PC-3 (cell line): ENCODE measurements around the gene TSPAN8. TPM values are rescaled to one million over a fixed set of nuclear protein-coding genes. Genes with fewer than 3 reads are reported as not detected.
A peak's percentile ranks its signal among the peaks of the same experiment; 100 is the strongest.
"Not testable (repeated sequence)": the region's sequence is repeated elsewhere in the genome, so short reads cannot be mapped to it uniquely, and the experiment has no call there.

ENCODE experiments used
- ATAC-seq: fragments of 200-7000 bp; cut with Tn5 transposase; 2 replicates; pipeline ENCODE4 v1.9.1; 2020; ENCODE audit warnings: mild to moderate bottlenecking, moderate library complexity
- BruUV-seq: library from RNA; stranded (reverse); fragments of 400-500 nt; replicated peaks from 2 replicates; lab custom pipeline; 2021; lab: Mats Ljungman, UMichigan
- CTCF ChIA-PET: fragments of 300-600 bp; sonication (Branson Sonifier 250); formaldehyde crosslinking; loops from one replicate; lab custom pipeline; 2022; ENCODE audit warnings: antibody characterized with exemption; lab: Charles Lee
- POLR2A ChIA-PET: fragments of 300-600 bp; sonication (Branson Sonifier 250); formaldehyde crosslinking; loops from one replicate; lab custom pipeline; 2022; ENCODE audit warnings: antibody characterized with exemption; ENCODE audit not compliant: unreplicated experiment; lab: Charles Lee
- DNase-seq: peaks from one replicate; pipeline ENCODE4 v3.0.0-alpha.2; 2015
- H2AFZ ChIP-seq: fragments of 300-600 bp; sonication (generic); 2 replicates; pipeline ENCODE4 v1.6.0; 2016; ENCODE audit warnings: antibody characterized with exemption, low read length
- H3F3A ChIP-seq: fragments of 300-600 bp; sonication (generic); one replicate; pipeline ENCODE4 v1.6.0; 2017; ENCODE audit warnings: antibody characterized with exemption, low read length, control low read depth, mild to moderate bottlenecking; ENCODE audit not compliant: unreplicated experiment
- H3K27ac ChIP-seq: fragments of 300-600 bp; sonication (generic); 2 replicates; pipeline ENCODE4 v1.5.1; 2016; ENCODE audit warnings: mild to moderate bottlenecking, low read length
- H3K27me3 ChIP-seq: fragments of 300-600 bp; sonication (generic); 2 replicates; pipeline ENCODE4 v1.6.1; 2016; ENCODE audit warnings: low read length, mixed read lengths
- H3K36me3 ChIP-seq: fragments of 300-600 bp; sonication (generic); 2 replicates; pipeline ENCODE4 v1.6.1; 2016; ENCODE audit warnings: low read depth, mixed run types, low read length, mixed read lengths
- H3K4me1 ChIP-seq: fragments of 300-600 bp; sonication (generic); 2 replicates; pipeline ENCODE4 v1.5.1; 2016; ENCODE audit warnings: low read length; ENCODE audit not compliant: insufficient read depth
- H3K4me2 ChIP-seq: fragments of 300-600 bp; sonication (generic); 2 replicates; pipeline ENCODE4 v1.6.0; 2016; ENCODE audit warnings: low read length
- H3K4me3 ChIP-seq: fragments of 300-600 bp; sonication (generic); 2 replicates; pipeline ENCODE4 v1.5.1; 2016; ENCODE audit warnings: mild to moderate bottlenecking, low read length, mixed read lengths
- H3K79me2 ChIP-seq: fragments of 300-600 bp; sonication (generic); 2 replicates; pipeline ENCODE4 v1.6.1; 2017; ENCODE audit warnings: low read length, mixed read lengths
- H3K9ac ChIP-seq: fragments of 300-600 bp; sonication (generic); 2 replicates; pipeline ENCODE4 v1.6.0; 2016; ENCODE audit warnings: mild to moderate bottlenecking, low read length
- H3K9me2 ChIP-seq: fragments of 300-600 bp; sonication (generic); replicated peaks from 2 replicates; pipeline ENCODE4 v1.6.1; 2016; ENCODE audit warnings: mixed run types, low read length, mixed read lengths
- H3K9me3 ChIP-seq: fragments of 300-600 bp; sonication (generic); 2 replicates; pipeline ENCODE4 v1.6.1; 2016; ENCODE audit warnings: low read length, mixed read lengths
- H4K20me1 ChIP-seq: fragments of 300-600 bp; sonication (generic); 2 replicates; pipeline ENCODE4 v1.6.1; 2016; ENCODE audit warnings: low read length, mixed read lengths
- CTCF ChIP-seq: fragments of 300-600 bp; sonication (generic); conservative IDR thresholded peaks from 2 replicates; pipeline ENCODE4 v1.5.1; 2017; ENCODE audit warnings: antibody characterized with exemption, low read depth, mild to moderate bottlenecking, low read length
- EZH2 ChIP-seq: fragments of 300-600 bp; sonication (generic); IDR thresholded peaks from one replicate; pipeline ENCODE4 v1.6.1; 2017; ENCODE audit warnings: antibody characterized with exemption, mild to moderate bottlenecking, low read length; ENCODE audit not compliant: unreplicated experiment
- EZH2phosphoT487 ChIP-seq: fragments of 300-600 bp; sonication (generic); IDR thresholded peaks from 2 replicates; pipeline ENCODE4 v1.6.1; 2018; ENCODE audit warnings: mild to moderate bottlenecking, antibody characterized with exemption, low read length, borderline replicate concordance
- intact Hi-C: fragments of 100-400 bp; cut with micrococcal nuclease; formaldehyde crosslinking; loops from 2 replicates; pipeline ENCODE4 v1.9.0; 2023
- total RNA-seq: library from RNA; depleted of rRNA; stranded (reverse); fragments of >200 nt; gene quantifications from 2 replicates; pipeline ENCODE4 v1.2.3, GENCODE V29; 2014

TSPAN8 gene
- total RNA-seq, 1 experiment from 2014 or later = 1.3 TPM

GRCh38 chr12:71125949-71126348 lies 31.9 kb downstream of the TSPAN8 start:
- H3K36me3 ChIP-seq = no peaks in the 10 kb centered on the region
- POLR2A ChIA-PET = no interaction called here
- H3K4me1 ChIP-seq = no peaks in the 10 kb centered on the region
- no peak overlapping the region for H3K4me2 ChIP-seq
- no peaks in the 10 kb centered on the region for H3K9me3 ChIP-seq
- H3F3A ChIP-seq = no peaks in the 10 kb centered on the region
- H3K9me2 ChIP-seq = no peaks in the 10 kb centered on the region
- no peak for ATAC-seq
- no peak overlapping the region for H3K27ac ChIP-seq
- intact Hi-C loops = loop anchor here (2.0 kb wide), 4 partner anchors 91 to 425 kb away; no protein-coding TSS in a partner anchor
- H2AFZ ChIP-seq = no peak overlapping the region
- no peak overlapping the region for H3K4me3 ChIP-seq
- no peaks in the 10 kb centered on the region for H3K27me3 ChIP-seq
- DNase-seq = no peak
- BruUV-seq = no TSS peak
- no peak overlapping the region for H3K9ac ChIP-seq
- TF ChIP-seq EZH2 (no peak), CTCF (no peak), EZH2phosphoT487 (no peak)
- no peaks in the 10 kb centered on the region for H3K79me2 ChIP-seq
- CTCF ChIA-PET = interaction anchor here (1.0 kb wide), 1 partner anchor 266 kb away, joined by 4 read pairs; no protein-coding TSS in a partner anchor
- H4K20me1 ChIP-seq = no peaks in the 10 kb centered on the region

GRCh38 chr12:71125515-71125914 lies 32.3 kb downstream of the TSPAN8 start:
- TF ChIP-seq EZH2 = no peak
- 0 out of 2 replicates have a peak, but pooled peaks have one; percentile 27 for TF ChIP-seq CTCF
- H3K4me3 ChIP-seq = no peak overlapping the region
- H3K27me3 ChIP-seq = no peaks in the 10 kb centered on the region
- no peaks in the 10 kb centered on the region for H3K79me2 ChIP-seq
- H3K4me1 ChIP-seq = no peaks in the 10 kb centered on the region
- no peak overlapping the region for H3K4me2 ChIP-seq
- no peaks in the 10 kb centered on the region for H3K36me3 ChIP-seq
- DNase-seq (peak; percentile 11), ATAC-seq (peak; percentile 59)
- H4K20me1 ChIP-seq = no peaks in the 10 kb centered on the region
- CTCF ChIA-PET = interaction anchor here (0.5 to 1.0 kb wide), 2 partner anchors 9 to 267 kb away, joined by 3 to 4 read pairs; no protein-coding TSS in a partner anchor
- no TSS peak for BruUV-seq
- H3K27ac ChIP-seq = no peak overlapping the region
- no peaks in the 10 kb centered on the region for H3K9me2 ChIP-seq
- H3K9ac ChIP-seq = no peak overlapping the region
- H3F3A ChIP-seq = no peaks in the 10 kb centered on the region
- no peak overlapping the region for H2AFZ ChIP-seq
- no peaks in the 10 kb centered on the region for H3K9me3 ChIP-seq
- intact Hi-C loops = loop anchor here (2.0 kb wide), 4 partner anchors 91 to 425 kb away; no protein-coding TSS in a partner anchor
- POLR2A ChIA-PET = no interaction called here

DNA sequence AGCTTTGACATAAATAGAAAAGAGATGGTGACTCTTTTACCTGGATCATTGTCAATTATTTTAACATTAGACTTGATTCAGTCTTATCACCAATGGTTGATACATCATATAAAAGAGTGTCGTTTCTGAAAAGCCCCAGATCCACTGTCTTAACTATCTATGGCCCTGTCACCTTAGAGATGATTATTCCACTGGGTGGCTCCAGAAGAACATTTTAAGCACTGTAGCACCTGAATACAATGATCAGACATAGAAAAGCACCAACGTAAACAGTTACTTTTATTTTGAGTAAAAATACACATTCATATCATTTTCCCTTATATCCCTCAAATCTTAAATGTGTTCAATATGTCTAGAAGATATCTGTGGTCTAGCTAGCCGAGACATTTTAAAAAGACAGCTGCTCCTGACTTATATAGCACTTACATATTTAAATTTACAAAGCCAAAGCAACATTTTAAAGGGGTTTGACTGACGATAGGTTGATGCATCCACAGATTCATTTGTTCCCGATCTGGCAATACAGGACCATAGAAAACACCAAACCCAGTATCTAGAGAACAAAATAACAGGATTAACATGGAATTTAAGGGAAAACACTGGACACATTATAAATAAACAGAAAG lies 32.9 kb downstream of the TSPAN8 start:
- BruUV-seq = no TSS peak
- no peaks in the 10 kb centered on the region for H3K36me3 ChIP-seq
- DNase-seq = no peak
- H3K4me1 ChIP-seq = no peaks in the 10 kb centered on the region
- intact Hi-C loops = loop anchor here (2.0 kb wide), 4 partner anchors 92 to 426 kb away; no protein-coding TSS in a partner anchor
- ChIA-PET POLR2A (no interaction called here), CTCF (interaction anchor here (0.5 to 1.0 kb wide), 2 partner anchors 8 to 267 kb away, joined by 3 to 4 read pairs; no protein-coding TSS in a partner anchor)
- H3K79me2 ChIP-seq = no peaks in the 10 kb centered on the region
- no peaks in the 10 kb centered on the region for H3K9me3 ChIP-seq
- no peaks in the 10 kb centered on the region for H3F3A ChIP-seq
- no peaks in the 10 kb centered on the region for H3K9me2 ChIP-seq
- no peak overlapping the region for H3K9ac ChIP-seq
- H4K20me1 ChIP-seq = no peaks in the 10 kb centered on the region
- H3K27ac ChIP-seq = no peak overlapping the region
- TF ChIP-seq CTCF (peak; percentile 31; the same call in 1 of the 2 replicates), EZH2phosphoT487 (no peak), EZH2 (no peak)
- H3K4me2 ChIP-seq = no peak overlapping the region
- H3K27me3 ChIP-seq = no peaks in the 10 kb centered on the region
- ATAC-seq = peak; percentile 86
- no peak overlapping the region for H2AFZ ChIP-seq
- no peak overlapping the region for H3K4me3 ChIP-seq

DNA sequence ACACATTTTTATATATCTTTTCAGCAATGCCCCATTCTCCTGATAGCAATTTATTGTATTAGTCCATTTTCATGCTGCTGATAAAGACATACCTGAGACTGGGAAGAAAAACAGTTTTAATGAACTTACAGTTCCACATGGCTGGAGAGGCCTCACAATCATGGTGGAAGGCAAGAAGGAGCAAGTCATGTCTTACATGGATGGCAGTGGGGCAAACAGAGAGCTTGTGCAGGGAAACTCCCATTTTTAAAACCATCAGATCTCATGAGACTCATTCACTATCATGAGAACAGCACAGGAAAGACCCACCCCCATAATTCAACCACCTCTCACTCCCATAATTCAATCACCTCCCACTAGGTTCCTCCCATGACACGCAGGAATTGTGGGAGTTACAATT lies 44.7 kb downstream of the TSPAN8 start:
- POLR2A ChIA-PET, H3K27me3 ChIP-seq, H3K9ac ChIP-seq: not testable (repeated sequence)

More for the DNA sequence above, 44.7 kb downstream of the TSPAN8 start:
- DNase-seq, H3K9me3 ChIP-seq, ATAC-seq, H3K27ac ChIP-seq, H3K4me3 ChIP-seq, H3K9me2 ChIP-seq, CTCF ChIA-PET, intact Hi-C loops, H3F3A ChIP-seq, H3K79me2 ChIP-seq, H2AFZ ChIP-seq, H4K20me1 ChIP-seq, H3K4me2 ChIP-seq, H3K4me1 ChIP-seq, BruUV-seq, H3K36me3 ChIP-seq: not testable (repeated sequence)
